Measurements from ENCODE around the gene MRPS18A. TPM values are rescaled to one million over a fixed set of nuclear protein-coding genes. Genes with fewer than 3 reads are reported as not detected.

MRPS18A gene
- total and polyA plus RNA-seq, 9 donors, result 21.9 to 45.0 (median 29.8) TPM

DNA sequence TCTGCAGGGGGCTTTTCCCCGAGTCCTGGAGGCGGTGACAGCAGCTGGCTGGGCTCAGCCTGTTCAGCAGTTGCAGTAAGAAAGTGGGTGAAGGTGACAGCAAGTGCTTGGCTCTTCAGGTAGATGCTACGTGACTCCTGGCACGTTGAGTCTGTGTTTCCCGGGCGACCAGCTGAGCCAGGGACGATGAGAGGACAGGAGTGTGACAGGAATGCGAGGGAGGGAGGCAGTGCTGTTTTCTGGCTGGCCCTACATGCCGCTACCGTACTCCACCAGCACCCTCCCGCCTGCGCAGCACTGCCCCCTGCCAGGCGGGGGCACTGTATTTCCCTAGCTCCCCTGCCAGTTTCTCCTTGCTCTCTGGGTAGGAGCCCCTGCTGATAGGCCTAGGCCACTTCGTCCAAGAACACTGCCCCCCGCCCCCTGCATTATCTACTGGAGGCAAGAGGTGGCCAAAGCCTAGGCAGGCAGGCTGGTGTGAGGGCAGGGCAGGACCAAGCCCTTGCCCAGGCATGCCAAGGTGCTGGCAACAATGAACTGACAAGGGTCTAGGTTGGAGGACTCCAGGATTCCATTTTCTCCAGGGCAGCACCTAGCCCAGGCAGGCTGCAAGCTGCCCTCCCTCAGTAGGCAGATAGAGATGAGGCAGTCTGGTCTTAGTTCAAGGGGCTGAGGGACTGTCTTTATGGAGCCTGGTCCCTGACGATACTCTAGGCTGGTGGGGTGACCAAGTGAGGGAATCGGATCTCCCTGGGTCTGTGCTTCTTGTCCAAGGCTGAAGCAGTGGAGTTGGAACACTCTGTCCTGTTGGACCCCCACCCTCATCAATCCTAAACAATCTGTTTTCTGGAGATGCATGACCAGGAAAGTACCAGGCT is 19.2 kb downstream of the MRPS18A start:
- 14 to 19% (median 17%) methylated on average over 17 of the region's 17 CpGs for WGBS, 3 donors

DNA sequence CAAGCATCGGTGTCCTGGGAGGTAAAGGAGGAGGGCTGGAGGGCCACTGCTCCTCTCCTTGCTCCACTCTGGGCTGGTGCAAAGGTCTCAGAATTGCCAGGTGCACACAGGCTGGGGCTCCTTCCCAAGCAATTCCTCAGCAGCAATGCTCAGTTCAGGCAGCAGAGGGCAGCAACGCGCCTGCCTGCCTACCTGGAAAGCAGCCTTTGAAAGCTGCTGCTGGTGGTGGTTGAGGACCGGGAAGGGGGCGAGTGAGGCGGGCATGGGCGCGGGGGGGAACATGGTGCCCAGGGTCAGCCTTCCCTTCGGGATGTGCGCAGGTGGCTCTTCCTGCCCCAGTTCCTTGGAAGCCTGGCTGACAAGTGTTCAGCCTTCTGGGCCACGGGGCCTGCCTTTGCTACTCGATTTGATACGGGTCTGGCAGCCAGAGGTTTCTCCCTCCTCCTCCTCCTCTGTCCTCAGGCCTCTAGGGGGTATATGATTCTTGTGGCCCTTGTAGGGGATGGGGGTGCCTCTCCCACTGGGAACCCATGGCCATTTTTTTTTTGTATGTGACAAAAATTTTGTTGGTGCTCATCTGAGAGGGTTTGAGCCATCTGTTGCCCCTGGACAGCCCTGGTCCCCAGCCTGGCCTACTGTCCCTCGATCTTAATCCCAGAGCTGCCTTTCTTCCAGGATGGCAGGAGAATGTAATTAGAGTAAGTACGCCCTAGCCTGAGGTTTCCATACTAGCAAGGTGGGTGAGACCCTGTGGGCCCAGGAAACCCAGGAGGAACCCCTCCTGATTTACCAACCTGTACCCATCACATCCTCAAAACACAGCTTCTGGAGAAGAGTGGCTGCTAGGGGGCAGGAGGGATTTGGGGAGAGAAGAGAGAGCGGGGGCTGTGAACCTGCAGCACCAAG is 20.1 kb downstream of the MRPS18A start:
- Histone ChIP-seq H3K36me3 (no peaks in the 10 kb centered on the region), H3K4me1 (ENCODE audit: insufficient read depth) (peaks cover 9% of the 10 kb centered on the region), H3K9me3 (no peaks in the 10 kb centered on the region), H3K4me3 (no peak overlapping the region), H3K27ac (peak overlapping the region; percentile 0 to 16), H3K27me3 (no peaks in the 10 kb centered on the region)
- DNase-seq, result peak; percentile 73 to 91 (median 88)
- 9 to 12% (median 12%) methylated on average over 15 to 16 of the region's 16 CpGs for whole genome bisulfite sequencing, 3 donors
- TF ChIP-seq EP300 (IDR thresholded peaks at IDR 0.05) (no peak), POLR2A (IDR thresholded peaks at IDR 0.05) (peak; percentile 21)
- TF ChIP-seq, protein P1, sequence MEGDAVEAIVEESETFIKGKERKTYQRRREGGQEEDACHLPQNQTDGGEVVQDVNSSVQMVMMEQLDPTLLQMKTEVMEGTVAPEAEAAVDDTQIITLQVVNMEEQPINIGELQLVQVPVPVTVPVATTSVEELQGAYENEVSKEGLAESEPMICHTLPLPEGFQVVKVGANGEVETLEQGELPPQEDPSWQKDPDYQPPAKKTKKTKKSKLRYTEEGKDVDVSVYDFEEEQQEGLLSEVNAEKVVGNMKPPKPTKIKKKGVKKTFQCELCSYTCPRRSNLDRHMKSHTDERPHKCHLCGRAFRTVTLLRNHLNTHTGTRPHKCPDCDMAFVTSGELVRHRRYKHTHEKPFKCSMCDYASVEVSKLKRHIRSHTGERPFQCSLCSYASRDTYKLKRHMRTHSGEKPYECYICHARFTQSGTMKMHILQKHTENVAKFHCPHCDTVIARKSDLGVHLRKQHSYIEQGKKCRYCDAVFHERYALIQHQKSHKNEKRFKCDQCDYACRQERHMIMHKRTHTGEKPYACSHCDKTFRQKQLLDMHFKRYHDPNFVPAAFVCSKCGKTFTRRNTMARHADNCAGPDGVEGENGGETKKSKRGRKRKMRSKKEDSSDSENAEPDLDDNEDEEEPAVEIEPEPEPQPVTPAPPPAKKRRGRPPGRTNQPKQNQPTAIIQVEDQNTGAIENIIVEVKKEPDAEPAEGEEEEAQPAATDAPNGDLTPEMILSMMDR (IDR thresholded peaks at IDR 0.05), result peak; percentile 83 to 95 (median 94)
- intact Hi-C loops (cut with DNase I), result loop anchor here (2.0 to 10.0 kb wide), 6 partner anchors 90 to 411 kb away; partner anchors contain the start of gene VEGFA (in 2 of the 4)

More for the DNA sequence above, 19.2 kb downstream of the MRPS18A start:
- peak in 4 of 5 donors; percentile 38 to 66 (median 44) for DNase-seq
- TF ChIP-seq EP300 (IDR thresholded peaks at IDR 0.05) (no peak), POLR2A (IDR thresholded peaks at IDR 0.05) (no peak)
- TF ChIP-seq, protein P1 (IDR thresholded peaks at IDR 0.05), result peak; percentile 8 to 29 (median 26)
- intact Hi-C loops (cut with DNase I), result loop anchor here (2.0 to 10.0 kb wide), 6 partner anchors 89 to 410 kb away; partner anchors contain the start of gene VEGFA (in 2 of the 4)
- Histone ChIP-seq H3K4me1 (ENCODE audit: insufficient read depth) (peaks cover 9% of the 10 kb centered on the region), H3K36me3 (no peaks in the 10 kb centered on the region), H3K27ac (peak overlapping the region; percentile 16 to 22), H3K27me3 (no peaks in the 10 kb centered on the region), H3K4me3 (no peak overlapping the region), H3K9me3 (no peaks in the 10 kb centered on the region)

DNA sequence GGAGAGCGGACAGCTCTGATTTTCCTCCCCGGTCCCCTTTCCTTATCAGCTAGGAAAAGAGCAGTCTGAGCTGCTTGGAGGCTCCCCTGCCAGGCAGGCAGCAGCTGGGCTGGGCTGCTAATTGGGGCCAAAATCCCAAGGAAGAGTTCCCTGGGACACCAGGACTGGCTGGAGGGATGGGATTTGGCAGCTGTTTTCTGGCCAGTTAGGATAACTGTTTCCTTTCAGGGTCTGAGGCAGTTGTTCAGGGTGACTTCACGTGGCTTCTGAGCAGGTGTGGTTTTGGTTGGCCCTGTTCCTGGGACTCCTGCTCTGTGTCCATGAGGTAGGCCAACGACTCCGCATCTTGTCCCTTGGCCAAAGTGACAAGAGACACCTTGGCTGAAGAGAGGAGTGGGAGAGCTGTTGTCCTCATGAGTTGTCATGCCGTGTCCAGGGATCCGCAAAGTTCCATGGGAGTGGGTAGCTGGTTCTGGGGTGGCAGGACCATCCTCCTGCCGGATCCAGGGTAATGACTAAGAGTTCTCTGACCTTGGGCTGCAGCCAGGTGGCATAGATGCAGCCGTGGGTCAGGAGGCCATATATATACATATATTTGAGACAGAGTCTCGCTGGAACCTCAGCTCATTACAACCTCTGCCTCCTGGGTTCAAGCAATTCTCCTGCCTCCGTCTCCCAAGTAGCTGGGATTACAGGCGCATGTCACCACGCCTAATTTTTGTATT is 21.2 kb downstream of the MRPS18A start:
- DNase-seq, result no peak
- 40 to 61% (median 42%) methylated on average over 13 of the region's 13 CpGs for WGBS, 3 donors
- H3K36me3 ChIP-seq, result no peaks in the 10 kb centered on the region

More for the DNA sequence above, 21.2 kb downstream of the MRPS18A start:
- H3K27ac ChIP-seq, result no peak overlapping the region
- no peaks in the 10 kb centered on the region for H3K27me3 ChIP-seq
- intact Hi-C loops (cut with DNase I), result loop anchor here (2.0 to 10.0 kb wide), 5 partner anchors 91 to 412 kb away; partner anchors contain the start of gene VEGFA (in 2 of the 4)
- H3K4me1 ChIP-seq (ENCODE audit: insufficient read depth), result peaks cover 9% of the 10 kb centered on the region
- TF ChIP-seq POLR2A (IDR thresholded peaks at IDR 0.05) (no peak), EP300 (IDR thresholded peaks at IDR 0.05) (no peak)
- TF ChIP-seq, protein P1 (IDR thresholded peaks at IDR 0.05), result no peak
- no peaks in the 10 kb centered on the region for H3K9me3 ChIP-seq
- no peak overlapping the region for H3K4me3 ChIP-seq
